Endothelial cell of umbilical vein (primary cell): Measurements from ENCODE around the gene NEK8. TPM values are rescaled to one million over a fixed set of nuclear protein-coding genes. Genes with fewer than 3 reads are reported as not detected.

Source experiments
- BruUV-seq: library from RNA; stranded (reverse); fragments of 400-500 nt; replicated peaks from 2 replicates; lab custom pipeline; 2021; lab: Mats Ljungman, UMichigan
- CTCF ChIA-PET: fragments of 300-600, 350-600 bp; sonication (Branson Sonifier 250); formaldehyde crosslinking; loops from one replicate; lab custom pipeline; 2021; ENCODE audit warnings: antibody characterized with exemption, inconsistent platforms; lab: Charles Lee
- POLR2A ChIA-PET: fragments of 300-600, 350-600 bp; sonication (Branson Sonifier 250); formaldehyde crosslinking; loops from one replicate; lab custom pipeline; 2021; ENCODE audit warnings: antibody characterized with exemption, inconsistent platforms; lab: Charles Lee
- DNase-seq: peaks from one replicate; pipeline ENCODE4 v3.0.0-alpha.2; 2011; ENCODE audit warnings: low read depth, low spot score
- FAIRE-seq: peaks from 2 replicates; lab custom pipeline; 2011; peaks lifted over from hg19 to GRCh38; lab: Jason Lieb, UNC
- H2AFZ ChIP-seq: 2 replicates; pipeline ENCODE4 v1.6.0; 2012; ENCODE audit warnings: low read depth, low read length, control low read depth, inconsistent platforms
- H3K27ac ChIP-seq: 2 replicates; pipeline ENCODE4 v1.5.1; 2011; ENCODE audit warnings: low read depth, mild to moderate bottlenecking, control low read depth, low read length, moderate library complexity; ENCODE audit not compliant: insufficient read depth
- H3K27me3 ChIP-seq, 2 experiments: 2 replicates each; pipeline versions ENCODE4 v1.6.0 to v1.6.1; 2011; ENCODE audit warnings: low read length in 2 of 2, mixed read lengths in 1 of 2; ENCODE audit not compliant: control insufficient read depth in 2 of 2, insufficient read depth in 2 of 2
- H3K36me3 ChIP-seq, 2 experiments: 2 replicates in 1 of 2; 3 replicates in 1 of 2; pipeline ENCODE4 v1.5.1; 2011; ENCODE audit warnings: low read length in 2 of 2, mild to moderate bottlenecking in 1 of 2, moderate library complexity in 1 of 2; ENCODE audit not compliant: control insufficient read depth in 2 of 2, insufficient read depth in 2 of 2; ENCODE audit errors: extremely low read depth in 1 of 2
- H3K4me1 ChIP-seq: 3 replicates; pipeline ENCODE4 v1.5.1; 2011; ENCODE audit warnings: mild to moderate bottlenecking, low read length; ENCODE audit not compliant: control insufficient read depth, insufficient read depth; ENCODE audit errors: extremely low read depth
- H3K4me2 ChIP-seq: 2 replicates; pipeline ENCODE4 v1.6.1; 2011; ENCODE audit warnings: low read length, control low read depth, mixed read lengths; ENCODE audit not compliant: insufficient read depth
- H3K4me3 ChIP-seq, 3 experiments: fragments of 200-600 bp in 1 of 3; sonication (generic), shearing (Covaris generic) in 1 of 3; replicated peaks in 1 of 3; 2 replicates each; pipeline ENCODE4 v1.5.1; 2011 to 2016; ENCODE audit warnings: control low read depth in 3 of 3, low read length in 3 of 3, mild to moderate bottlenecking in 2 of 3, inconsistent platforms in 1 of 3, low read depth in 1 of 3, moderate library complexity in 1 of 3; ENCODE audit not compliant: insufficient read depth in 1 of 3
- H3K79me2 ChIP-seq: 2 replicates; pipeline ENCODE4 v1.6.0; 2012; ENCODE audit warnings: low read length, inconsistent platforms; ENCODE audit not compliant: control insufficient read depth, insufficient read depth
- H3K9ac ChIP-seq: replicated peaks from 2 replicates; pipeline ENCODE3; 2011; ENCODE audit warnings: low read length, control low read depth; ENCODE audit not compliant: insufficient read depth; ENCODE audit errors: extremely low read depth
- H3K9me1 ChIP-seq: replicated peaks from 3 replicates; pipeline ENCODE4 v1.6.0; 2011; ENCODE audit warnings: mild to moderate bottlenecking, low read length; ENCODE audit not compliant: control insufficient read depth, insufficient read depth; ENCODE audit errors: extremely low read depth
- H3K9me3 ChIP-seq: replicated peaks from 2 replicates; pipeline ENCODE4 v1.5.1; 2012; ENCODE audit warnings: low read length, inconsistent platforms; ENCODE audit not compliant: control insufficient read depth, insufficient read depth
- H4K20me1 ChIP-seq: replicated peaks from 2 replicates; pipeline ENCODE3; 2011; ENCODE audit warnings: mild to moderate bottlenecking, low read length; ENCODE audit not compliant: control insufficient read depth, insufficient read depth; ENCODE audit errors: extremely low read depth
- CTCF ChIP-seq, 2 donors: IDR thresholded peaks; 1 replicate in 1 of 2; 2 replicates in 1 of 2; pipeline ENCODE4 v1.5.1; 2011; ENCODE audit warnings: low read length in 2 of 2, mild to moderate bottlenecking in 2 of 2, moderate library complexity in 2 of 2, control low read depth in 1 of 2, inconsistent platforms in 1 of 2, low read depth in 1 of 2; ENCODE audit not compliant: insufficient read depth in 1 of 2; ENCODE audit errors: extremely low read depth in 1 of 2
- EZH2 ChIP-seq: IDR thresholded peaks from 2 replicates; pipeline ENCODE4 v1.6.1; 2012; ENCODE audit warnings: borderline replicate concordance, low read depth, mild to moderate bottlenecking, moderate library complexity, low read length, inconsistent platforms; ENCODE audit not compliant: severe bottlenecking
- FOS ChIP-seq: IDR thresholded peaks from 2 replicates; pipeline ENCODE4 v1.6.1; 2011; ENCODE audit warnings: mild to moderate bottlenecking, low read length, moderate library complexity, borderline replicate concordance; ENCODE audit not compliant: insufficient read depth
- GATA2 ChIP-seq: IDR thresholded peaks from 2 replicates; pipeline ENCODE4 v1.7.0; 2011; ENCODE audit warnings: low read depth, mild to moderate bottlenecking, moderate library complexity, mixed read lengths, low read length; ENCODE audit not compliant: insufficient read length, insufficient read depth
- JUN ChIP-seq: IDR thresholded peaks from 2 replicates; pipeline ENCODE4 v1.6.1; 2011; ENCODE audit warnings: borderline replicate concordance, low read depth; ENCODE audit not compliant: insufficient read length, insufficient read depth
- MAX ChIP-seq: IDR thresholded peaks from 2 replicates; pipeline ENCODE4 v1.6.1; 2011; ENCODE audit not compliant: insufficient read depth, insufficient read length
- MYC ChIP-seq: IDR thresholded peaks from one replicate; pipeline ENCODE4 v1.6.1; 2011; ENCODE audit warnings: mild to moderate bottlenecking, low read depth, low read length
- POLR2A ChIP-seq: IDR thresholded peaks from 2 replicates; pipeline ENCODE4 v1.6.1; 2012; ENCODE audit warnings: low read depth, mild to moderate bottlenecking, control low read depth, low read length
- POLR2AphosphoS5 ChIP-seq: IDR thresholded peaks from 2 replicates; pipeline ENCODE4 v1.6.1; 2012; ENCODE audit warnings: low read depth, mild to moderate bottlenecking, control low read depth, low read length, moderate library complexity; ENCODE audit not compliant: insufficient read depth
- dilution Hi-C: fragments of 300-500 bp; cut with MboI; formaldehyde crosslinking; loops from one replicate; pipeline ENCODE4 v1.15.0; 2019; ENCODE audit warnings: low sequenced_read_pairs; ENCODE audit not compliant: extremely low pct_ligation_motif_present
- intact Hi-C: fragments of 100-400 bp; cut with micrococcal nuclease; formaldehyde crosslinking; loops from one replicate; pipeline ENCODE4 v1.10.0; 2022
- polyA plus RNA-seq, 4 experiments: library from polyadenylated mRNA; depleted of rRNA in 3 of 4; stranded (reverse) in 3 of 4; unstranded in 1 of 4; fragments of >200 nt; gene quantifications; 2 replicates each; pipeline versions ENCODE4 v1.2.1 to v1.2.3, GENCODE V29; 2011 to 2012; ENCODE audit warnings: missing spikeins in 1 of 4
- total RNA-seq: library from RNA; stranded (reverse); gene quantifications from 2 replicates; pipeline ENCODE4 v1.2.3, GENCODE V29; 2021

Gene NEK8
- total and polyA plus RNA-seq, 2 donors (not counting 3 experiments of a cell fraction or from before 2014, with no cell fraction given), result 3.1 to 3.2 TPM

GRCh38 chr17:28689011-28689410 lies 39.6 kb upstream of the NEK8 start:
- FAIRE-seq, result no peak
- no peaks in the 10 kb centered on the region for H3K79me2 ChIP-seq
- intact Hi-C loops (no loop called here), dilution Hi-C loops (no loop called here)
- H3K4me3 ChIP-seq, result no peak overlapping the region
- DNase-seq, result no peak
- no peak overlapping the region for H2AFZ ChIP-seq
- no peaks in the 10 kb centered on the region for H4K20me1 ChIP-seq
- H3K27me3 ChIP-seq, result no peaks in the 10 kb centered on the region
- no peaks in the 10 kb centered on the region for H3K9me3 ChIP-seq
- no peak overlapping the region for H3K4me2 ChIP-seq
- no peak overlapping the region for H3K27ac ChIP-seq
- no peak overlapping the region for H3K9ac ChIP-seq
- ChIA-PET POLR2A (no interaction called here), CTCF (interaction anchor here (0.6 to 1.2 kb wide), 3 partner anchors 9 to 136 kb away, joined by 3 to 5 read pairs (median 3); no protein-coding TSS in a partner anchor)
- peaks cover 38 to 59% of the 10 kb centered on the region in 2 experiments for H3K36me3 ChIP-seq
- H3K4me1 ChIP-seq, result no peaks in the 10 kb centered on the region
- BruUV-seq, result no TSS peak
- H3K9me1 ChIP-seq, result no peaks in the 10 kb centered on the region
- TF ChIP-seq CTCF (IDR thresholded peaks at IDR 0.05; ENCODE audit: extremely low read depth in 1 of 2, insufficient read depth in 1 of 2, low read depth in 1 of 2, low read length in 2 of 2) (no peak), EZH2 (no peak), MAX (no peak), POLR2A (no peak), JUN (no peak), POLR2AphosphoS5 (no peak), MYC (no peak), FOS (no peak), GATA2 (no peak)
